IPS-18c (cell line): Measurements from ENCODE around the gene COPG1.
"Not testable (repeated sequence)": the region's sequence is repeated elsewhere in the genome, so short reads cannot be mapped to it uniquely, and the experiment has no call there.

ENCODE experiments used
- H3K4me3 ChIP-seq: 2 replicates; pipeline ENCODE4 v1.7.0; 2013; ENCODE audit warnings: low read depth, mild to moderate bottlenecking, low read length, moderate library complexity; ENCODE audit not compliant: insufficient read depth
- H3K9me3 ChIP-seq: one replicate; pipeline ENCODE4 v1.6.1; 2013; ENCODE audit warnings: mild to moderate bottlenecking, low read length, moderate library complexity; ENCODE audit not compliant: control insufficient read depth, insufficient read depth

The COPG1 gene

DNA sequence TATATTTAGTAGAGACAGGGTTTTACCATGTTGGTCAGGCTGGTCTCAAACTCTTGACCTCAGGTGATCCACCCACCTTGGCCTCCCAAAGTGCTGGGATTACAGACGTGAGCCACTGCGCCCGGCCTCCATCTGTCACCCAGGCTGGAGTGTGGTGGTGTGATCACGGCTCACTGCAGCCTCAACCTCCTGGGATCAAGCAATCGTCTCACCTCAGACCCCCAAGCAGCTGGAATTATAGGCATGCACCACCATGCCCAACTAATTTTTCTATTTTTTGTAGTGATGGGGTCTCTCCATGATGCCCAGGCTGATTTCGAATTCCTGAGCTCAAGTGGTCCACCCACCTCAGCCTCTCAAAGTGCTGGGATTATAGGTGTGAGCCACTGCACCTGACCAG is 15.6 kb downstream of the COPG1 start:
- H3K4me3 ChIP-seq, H3K9me3 ChIP-seq: not testable (repeated sequence)

DNA sequence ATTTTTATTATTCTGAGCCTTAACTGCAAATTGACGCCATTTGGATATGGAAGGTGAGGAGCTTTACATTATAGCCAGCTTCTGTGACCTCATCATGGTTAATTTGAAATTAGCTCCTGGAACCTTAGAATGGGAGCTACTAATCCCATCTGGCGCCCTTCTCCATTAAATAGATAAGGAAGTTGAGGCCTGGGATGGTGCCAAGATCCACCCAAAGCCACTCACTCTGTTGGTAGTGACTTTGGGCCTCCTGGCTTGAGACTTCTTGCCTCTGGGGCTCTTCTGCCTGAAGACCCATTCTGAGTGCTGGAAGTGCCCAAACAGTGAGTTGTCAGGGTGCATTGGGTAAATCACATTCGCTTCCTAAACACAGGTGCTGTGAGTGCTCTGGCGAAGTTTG is 17.2 kb downstream of the COPG1 start:
- H3K4me3 ChIP-seq: no peak overlapping the region
- H3K9me3 ChIP-seq: no peaks in the 10 kb centered on the region

DNA sequence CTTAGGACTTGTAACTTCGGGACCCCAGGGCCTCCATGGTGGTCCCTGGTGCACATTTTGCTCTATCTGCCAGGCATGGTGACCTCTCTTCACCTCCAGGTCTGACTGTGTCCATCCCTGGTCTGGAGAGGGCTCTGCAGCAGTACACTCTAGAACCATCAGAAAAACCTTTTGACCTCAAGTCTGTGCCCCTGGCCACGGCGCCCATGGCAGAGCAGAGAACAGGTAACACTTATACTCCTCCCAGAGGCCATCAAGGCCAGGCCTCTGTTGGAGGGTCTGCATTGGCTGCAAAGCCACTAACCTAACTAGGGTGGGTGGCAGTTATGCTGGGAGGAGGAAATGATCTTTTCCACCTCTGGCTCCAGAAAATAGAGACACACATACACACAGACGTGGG is 19.0 kb downstream of the COPG1 start:
- Histone ChIP-seq H3K9me3 (no peaks in the 10 kb centered on the region), H3K4me3 (no peak overlapping the region)

DNA sequence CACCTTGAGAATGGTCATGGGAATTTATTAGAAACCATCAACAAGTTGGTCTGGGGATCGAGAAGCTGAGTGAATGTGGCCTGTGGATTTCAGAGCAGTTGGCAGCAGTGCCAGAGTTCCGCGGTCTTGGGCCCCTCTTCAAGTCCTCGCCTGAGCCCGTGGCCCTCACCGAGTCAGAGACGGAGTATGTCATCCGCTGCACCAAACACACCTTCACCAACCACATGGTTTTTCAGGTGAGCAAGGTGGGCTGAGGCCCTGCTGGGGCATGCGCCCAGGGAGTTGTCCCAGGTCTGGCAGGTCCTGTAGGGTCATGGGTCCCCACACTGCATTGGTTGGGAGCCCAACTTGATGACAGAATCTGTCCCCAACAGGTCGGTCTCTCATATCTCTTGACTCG is 22.3 kb downstream of the COPG1 start:
- Histone ChIP-seq H3K9me3 (no peaks in the 10 kb centered on the region), H3K4me3 (no peak overlapping the region)

DNA sequence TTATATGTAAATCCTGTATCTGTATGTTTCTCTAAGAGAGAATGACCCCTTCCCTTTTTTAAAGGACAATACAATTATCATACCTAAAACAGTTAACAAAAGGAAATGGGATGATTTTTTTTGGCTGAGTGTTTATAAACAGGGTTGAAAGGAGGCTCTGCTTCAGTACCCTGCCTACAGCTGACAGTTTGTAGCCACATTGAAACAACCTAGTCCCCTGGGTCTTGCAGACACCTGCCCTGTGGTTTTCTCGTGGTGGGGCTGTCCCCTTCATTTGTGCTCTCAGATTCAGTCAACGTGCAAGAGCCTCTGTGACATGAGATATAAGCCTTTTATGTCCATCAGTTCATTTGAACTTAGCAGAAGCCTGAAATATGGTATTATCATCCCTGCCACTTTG is 27.0 kb downstream of the COPG1 start:
- no peak overlapping the region for H3K4me3 ChIP-seq
- H3K9me3 ChIP-seq: no peaks in the 10 kb centered on the region

DNA sequence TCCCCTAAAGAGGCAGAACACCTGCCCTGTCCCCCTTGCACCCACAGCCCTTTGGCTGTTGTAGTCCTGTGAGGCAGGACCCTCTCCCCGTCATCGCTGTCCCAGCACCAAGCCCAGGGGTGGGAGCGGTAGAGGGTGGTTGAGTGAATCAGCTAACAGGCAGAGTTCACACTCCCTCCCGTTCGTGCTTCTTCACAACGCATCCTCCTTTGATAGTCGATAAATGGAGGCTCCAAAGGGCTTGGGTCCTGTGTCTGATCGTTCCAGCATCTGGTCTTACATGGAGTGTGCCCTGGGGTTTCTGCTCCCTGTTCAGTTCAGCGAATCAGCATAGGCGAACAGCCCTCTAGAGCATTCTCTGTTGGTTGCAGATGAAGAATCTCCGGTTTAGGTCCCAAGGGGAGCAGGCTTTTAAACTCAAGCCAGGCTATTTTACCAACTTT is 28.4 kb downstream of the COPG1 start:
- Histone ChIP-seq H3K4me3 (peak overlapping the region; percentile 90; the same call in 1 of the 2 replicates), H3K9me3 (no peaks in the 10 kb centered on the region)

DNA sequence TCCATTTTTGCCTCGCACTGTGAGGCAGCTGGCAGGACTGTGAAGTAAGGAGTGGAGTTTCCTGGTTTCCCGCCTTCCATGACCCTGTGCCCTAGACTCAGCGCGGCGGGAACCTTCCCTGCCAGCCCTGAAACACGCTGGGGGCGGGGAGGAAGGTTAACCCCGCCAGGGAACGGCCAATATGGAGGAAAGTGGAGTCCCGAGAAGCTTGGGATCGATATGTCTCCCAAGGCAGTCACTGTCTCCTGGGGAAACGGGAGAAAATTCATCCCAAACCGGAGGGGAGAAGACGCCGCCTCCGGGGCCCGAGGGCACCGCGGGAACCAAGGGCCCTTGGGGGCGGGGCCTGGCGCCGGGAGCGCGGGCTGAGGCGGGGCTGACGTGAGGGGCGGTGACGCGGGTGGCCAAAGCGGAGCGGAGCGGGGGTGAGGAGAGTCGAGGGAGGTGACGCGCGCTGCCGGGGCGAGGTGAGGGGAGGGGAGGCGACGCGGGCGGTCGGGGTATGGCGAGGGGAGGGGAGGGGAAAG is 29.1 kb downstream of the COPG1 start, which contains the start of gene HMCES:
Gene HMCES, plus strand, starts transcription at position 432 of the 527 bp plus-strand sequence. CDS start 863 bp downstream, outside the sequence.
- Histone ChIP-seq H3K4me3 (peak within 1 kb of the TSS; percentile 90), H3K9me3 (no peaks in the 10 kb centered on the region)

DNA sequence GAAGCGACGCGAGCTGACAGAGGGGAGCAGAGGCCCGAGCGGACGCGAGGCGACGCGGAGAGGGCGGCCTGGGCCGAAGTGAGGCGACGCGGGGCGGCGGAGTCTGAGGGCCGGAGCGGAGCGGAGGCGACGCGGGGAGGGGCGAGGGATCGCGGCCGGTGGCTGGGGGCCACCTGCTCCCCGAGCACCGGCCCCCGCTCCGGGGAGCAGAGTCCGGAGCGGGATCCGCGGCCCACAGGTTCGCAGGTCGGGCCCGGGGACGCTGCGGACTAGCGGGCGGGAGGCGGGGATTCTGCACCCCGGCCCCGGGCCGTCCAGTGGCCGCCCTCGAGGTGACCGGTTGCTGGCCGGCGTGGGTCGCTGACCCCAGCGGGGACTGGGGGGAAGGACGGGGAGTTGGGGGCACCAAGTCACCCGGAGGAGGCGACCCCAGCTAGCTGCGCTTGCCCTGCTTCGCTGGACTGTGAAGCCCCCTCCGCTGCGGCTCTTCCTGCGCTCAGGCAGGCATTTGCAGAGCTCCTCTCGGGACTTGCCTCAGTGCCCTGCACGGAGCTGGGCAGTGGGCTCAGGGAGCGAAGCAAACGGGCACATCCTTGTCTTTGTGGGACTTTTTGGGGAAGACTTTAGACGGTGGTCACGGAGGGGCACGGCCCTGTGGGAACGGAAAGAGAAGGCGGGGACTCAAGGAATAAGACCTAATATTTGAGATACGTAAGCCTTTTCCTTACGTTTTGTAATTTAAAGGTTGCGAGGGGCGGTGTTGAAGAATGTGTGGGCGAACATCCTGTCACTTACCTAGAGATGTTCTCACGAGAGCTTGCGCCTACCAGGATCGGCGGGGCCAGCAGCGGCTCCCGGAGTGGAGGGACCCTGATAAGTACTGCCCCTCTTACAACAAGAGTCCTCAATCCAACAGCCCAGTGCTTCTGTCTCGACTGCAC is 29.8 kb downstream of the COPG1 start:
- H3K4me3 ChIP-seq: peak overlapping the region; percentile 90
- H3K9me3 ChIP-seq: no peaks in the 10 kb centered on the region

DNA sequence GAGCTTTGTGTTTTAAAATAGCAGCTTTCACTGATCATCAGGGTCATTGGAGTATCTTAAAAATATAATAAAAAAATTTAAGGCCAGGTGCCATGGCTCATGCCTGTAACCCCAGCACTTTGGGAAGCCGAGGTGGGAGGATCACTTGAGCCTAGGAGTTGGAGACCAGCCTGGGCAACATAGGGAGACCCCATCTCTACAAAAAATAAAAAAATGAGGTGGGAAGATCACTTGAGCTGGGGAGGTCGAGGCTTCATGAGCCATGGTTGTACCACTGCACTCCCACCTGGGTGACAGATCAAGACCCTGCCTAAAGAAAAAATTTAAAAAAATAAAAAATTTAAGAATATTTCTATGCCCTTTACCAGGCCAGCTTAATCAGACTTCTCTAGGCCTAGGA is 30.8 kb downstream of the COPG1 start:
- H3K9me3 ChIP-seq: no peaks in the 10 kb centered on the region
- H3K4me3 ChIP-seq: peak overlapping the region; percentile 90; the same call in 1 of the 2 replicates

DNA sequence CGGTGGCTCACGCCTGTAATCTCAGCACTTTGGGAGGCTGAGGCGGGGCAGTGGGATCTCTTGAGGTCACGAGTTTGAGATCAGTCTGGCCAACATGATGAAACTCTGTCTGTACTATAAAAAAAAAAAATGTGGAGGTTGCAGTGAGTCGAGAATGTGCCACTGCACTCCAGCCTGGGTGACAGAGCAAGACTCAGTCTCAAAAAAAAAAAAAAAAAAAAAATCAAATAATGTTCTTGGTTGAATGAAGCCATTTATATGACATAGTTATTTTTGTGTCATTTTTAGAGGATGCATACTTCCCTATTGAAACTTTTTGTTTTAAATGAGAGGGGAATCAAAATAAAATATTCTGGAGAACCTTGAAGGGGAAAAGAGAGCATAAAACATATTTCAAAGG is 32.3 kb downstream of the COPG1 start:
- H3K4me3 ChIP-seq: no peak overlapping the region
- H3K9me3 ChIP-seq: no peaks in the 10 kb centered on the region

DNA sequence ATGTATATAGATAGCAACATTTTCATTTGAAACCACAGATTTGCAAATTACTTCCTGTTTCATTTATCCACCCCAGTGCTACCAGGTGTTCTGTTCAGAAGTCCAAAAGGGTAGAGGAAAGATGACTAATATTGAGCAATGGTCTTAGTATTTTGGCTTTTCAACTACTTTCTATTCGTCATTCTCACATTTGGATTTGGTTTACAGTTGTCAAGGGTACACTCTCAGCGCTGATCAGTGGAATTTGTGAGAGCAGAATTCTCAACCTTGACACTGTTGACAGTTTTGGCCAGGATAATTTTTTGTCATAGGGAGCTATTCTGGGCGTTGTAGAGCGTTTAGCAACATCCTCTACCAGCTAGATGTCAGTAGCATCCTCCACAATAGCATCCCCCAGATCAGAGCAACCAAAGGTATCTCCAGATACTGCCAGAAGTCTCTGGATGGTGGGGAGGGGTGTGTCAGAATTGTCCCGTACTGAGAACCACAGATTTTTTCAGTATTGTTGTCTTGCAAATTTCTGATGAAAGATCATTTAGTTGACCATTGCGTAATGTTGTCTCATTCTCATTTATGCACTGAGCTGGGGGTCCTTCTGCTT is 33.4 kb downstream of the COPG1 start:
- H3K9me3 ChIP-seq: no peaks in the 10 kb centered on the region

DNA sequence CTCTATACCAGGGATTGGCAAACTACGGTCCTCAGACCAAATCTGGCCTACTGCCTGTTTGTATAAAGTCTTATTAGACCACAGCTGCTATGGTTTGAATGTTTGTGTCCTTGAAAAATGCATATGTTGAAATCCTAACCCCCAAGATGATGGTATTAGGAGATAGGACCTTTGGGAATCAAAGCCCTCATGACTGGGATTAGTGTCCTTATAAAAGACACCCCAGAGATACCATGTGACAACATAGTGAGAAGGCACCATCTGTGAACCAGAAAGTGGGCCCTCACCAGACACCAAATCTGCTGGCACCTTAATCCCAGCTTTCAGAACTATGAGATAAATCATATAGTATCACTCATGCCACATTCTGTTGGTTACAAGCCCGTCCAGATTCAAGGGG is 36.7 kb downstream of the COPG1 start:
- Histone ChIP-seq H3K9me3 (no peaks in the 10 kb centered on the region), H3K4me3 (no peak overlapping the region)

More for the DNA sequence above, 33.4 kb downstream of the COPG1 start:
- H3K4me3 ChIP-seq: no peak overlapping the region

DNA sequence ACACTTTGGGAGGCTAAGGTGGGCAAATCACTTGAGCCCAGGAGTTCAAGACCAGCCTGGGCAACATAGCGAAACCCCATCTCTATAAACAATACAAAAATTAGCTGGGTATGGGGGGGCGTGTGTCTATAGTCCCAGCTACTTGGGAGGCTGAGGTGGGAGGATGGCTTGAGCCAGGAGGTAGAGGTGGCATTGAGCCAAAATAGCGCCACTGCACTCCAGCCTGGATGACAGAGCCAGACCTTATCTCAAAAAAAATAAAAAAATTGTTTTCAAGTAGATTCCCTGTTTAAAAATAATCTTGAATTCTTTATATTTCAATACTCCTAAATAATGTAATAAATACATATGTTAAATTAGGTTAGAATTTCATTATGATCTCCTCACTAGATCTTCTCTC is 39.0 kb downstream of the COPG1 start:
- no peaks in the 10 kb centered on the region for H3K9me3 ChIP-seq
- no peak overlapping the region for H3K4me3 ChIP-seq

DNA sequence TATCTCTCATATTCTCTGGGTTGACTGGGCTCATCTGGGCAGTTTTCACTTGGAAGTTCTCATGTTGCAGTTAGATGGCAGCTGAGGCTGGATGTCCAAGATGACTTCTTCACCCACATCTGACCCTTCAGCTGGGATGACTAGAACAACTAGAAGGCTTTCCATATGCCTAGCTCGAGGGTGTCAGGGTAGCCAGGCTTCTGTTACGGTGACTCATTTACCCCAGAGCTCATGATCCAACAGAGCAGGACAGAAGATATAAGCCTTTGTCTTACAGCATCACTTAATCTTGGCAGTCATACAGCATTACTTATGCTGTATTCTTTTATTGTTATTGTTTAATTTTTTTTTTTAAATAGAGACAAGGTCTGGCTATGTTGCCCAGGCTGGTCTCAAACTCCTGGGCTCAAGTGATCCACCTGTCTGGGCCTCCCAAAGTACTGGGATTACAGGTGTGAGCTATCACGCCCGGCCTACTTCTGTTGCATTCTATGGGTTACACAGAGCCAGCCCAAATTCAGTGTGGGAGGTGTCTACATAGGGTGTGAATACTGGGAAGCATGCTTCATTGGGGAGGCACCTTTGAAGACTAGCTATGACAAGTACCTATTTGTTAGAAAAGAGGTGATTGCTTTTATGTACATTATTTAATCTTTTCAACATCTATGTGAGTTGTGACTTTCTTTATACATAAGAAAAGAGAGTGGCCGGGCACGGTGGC is 40.0 kb downstream of the COPG1 start:
- Histone ChIP-seq H3K4me3 (no peak overlapping the region), H3K9me3 (no peaks in the 10 kb centered on the region)

DNA sequence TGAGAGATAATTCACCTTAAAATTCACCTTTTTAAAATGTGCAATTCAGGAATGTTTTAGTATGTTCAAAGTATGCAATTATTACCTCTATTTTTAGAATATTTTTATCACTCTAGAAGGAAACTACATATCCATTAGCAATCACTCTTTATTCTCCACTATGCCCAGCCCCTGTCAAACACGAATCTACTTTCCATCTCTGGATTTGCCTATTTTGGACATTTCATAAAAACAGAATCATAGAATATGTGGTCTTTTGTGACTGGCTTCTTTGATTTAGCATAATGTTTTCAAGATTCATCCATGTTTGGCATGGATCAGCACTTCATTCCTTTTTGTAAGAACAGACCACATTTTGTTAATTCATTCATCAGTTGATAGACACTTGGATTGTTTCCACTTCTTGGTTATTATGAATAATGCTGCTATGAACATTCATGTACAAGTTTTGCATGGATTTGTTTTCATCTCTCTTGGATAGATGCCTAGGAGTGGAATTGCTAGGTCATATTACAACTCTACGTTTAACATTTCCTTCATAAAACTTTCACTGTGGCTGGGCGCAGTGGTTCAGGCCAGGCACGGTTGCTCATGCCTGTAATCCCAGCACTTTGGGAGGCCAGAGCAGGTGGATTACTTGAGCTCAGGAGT is 42.0 kb downstream of the COPG1 start:
- H3K9me3 ChIP-seq: no peaks in the 10 kb centered on the region
- H3K4me3 ChIP-seq: no peak overlapping the region

DNA sequence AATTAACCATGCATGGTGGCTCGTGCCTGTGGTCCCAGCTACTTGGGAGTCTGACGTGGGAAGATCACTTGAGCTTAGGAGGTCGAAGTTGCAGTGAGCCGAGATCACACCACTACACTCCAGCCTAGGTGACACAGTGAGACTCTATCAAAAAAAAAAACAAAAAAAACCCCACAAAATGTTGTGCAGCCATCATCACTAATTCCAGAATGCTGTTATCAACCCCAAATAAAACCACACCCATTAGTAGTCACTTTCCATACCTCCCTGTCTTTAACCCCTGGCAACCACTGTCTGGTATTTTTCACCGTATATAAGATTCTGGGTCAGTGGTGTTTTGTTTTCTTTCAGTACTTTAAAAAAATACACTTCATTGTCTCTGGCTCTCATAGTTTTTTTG is 45.9 kb downstream of the COPG1 start:
- no peak overlapping the region for H3K4me3 ChIP-seq
- H3K9me3 ChIP-seq: no peaks in the 10 kb centered on the region
